NCI-H2171 treated with DMSO at 0.1 percent for 48 hours (cell line): ENCODE measurements around the gene SLC25A52.
A peak's percentile ranks its signal among the peaks of the same experiment; 100 is the strongest.
"Not testable (repeated sequence)": the region's sequence is repeated elsewhere in the genome, so short reads cannot be mapped to it uniquely, and the experiment has no call there.

Experiments
- DNase-seq: peaks from one replicate; lab custom pipeline; 2025; lab: John Stamatoyannopoulos, UW

The SLC25A52 gene

DNA sequence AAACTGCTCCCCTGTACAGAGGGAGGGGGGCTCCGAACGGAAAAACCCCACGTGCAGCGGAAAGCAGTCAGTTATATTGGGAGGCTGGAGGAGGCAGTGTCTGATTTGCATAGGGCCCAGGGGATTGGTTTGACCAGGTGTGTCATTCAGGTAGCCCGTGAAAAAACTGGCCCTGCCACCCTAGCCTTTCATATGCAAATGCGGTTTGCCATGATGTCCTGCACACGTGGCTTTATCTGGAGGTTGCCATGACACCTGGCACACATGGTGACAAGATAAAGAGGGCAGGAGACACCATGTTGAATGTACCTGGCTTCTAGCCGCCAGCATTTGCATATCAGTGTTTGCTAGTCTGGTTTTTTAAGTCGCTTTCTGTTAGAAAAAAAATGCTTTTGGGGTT lies 20.5 kb downstream of the SLC25A52 start:
- no peak for DNase-seq

DNA sequence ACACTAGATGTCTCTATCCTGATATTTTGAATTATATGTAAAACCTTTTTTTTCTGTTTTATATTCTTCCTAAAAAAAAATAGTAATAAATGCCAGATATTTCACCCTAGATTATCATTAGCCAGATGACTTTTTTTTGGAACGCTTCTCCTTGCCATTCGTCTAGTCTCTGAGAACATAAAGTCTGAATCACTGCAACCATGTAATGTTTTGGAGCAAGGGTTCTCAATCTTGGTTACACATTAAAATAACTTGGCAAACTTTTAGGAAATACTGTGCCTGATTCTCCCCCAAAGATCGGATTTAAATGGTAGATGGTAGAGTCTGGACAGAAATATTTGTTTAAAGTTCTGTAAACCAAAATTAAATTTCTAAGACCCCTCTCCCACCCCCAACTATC lies 21.0 kb downstream of the SLC25A52 start:
- DNase-seq = no peak

DNA sequence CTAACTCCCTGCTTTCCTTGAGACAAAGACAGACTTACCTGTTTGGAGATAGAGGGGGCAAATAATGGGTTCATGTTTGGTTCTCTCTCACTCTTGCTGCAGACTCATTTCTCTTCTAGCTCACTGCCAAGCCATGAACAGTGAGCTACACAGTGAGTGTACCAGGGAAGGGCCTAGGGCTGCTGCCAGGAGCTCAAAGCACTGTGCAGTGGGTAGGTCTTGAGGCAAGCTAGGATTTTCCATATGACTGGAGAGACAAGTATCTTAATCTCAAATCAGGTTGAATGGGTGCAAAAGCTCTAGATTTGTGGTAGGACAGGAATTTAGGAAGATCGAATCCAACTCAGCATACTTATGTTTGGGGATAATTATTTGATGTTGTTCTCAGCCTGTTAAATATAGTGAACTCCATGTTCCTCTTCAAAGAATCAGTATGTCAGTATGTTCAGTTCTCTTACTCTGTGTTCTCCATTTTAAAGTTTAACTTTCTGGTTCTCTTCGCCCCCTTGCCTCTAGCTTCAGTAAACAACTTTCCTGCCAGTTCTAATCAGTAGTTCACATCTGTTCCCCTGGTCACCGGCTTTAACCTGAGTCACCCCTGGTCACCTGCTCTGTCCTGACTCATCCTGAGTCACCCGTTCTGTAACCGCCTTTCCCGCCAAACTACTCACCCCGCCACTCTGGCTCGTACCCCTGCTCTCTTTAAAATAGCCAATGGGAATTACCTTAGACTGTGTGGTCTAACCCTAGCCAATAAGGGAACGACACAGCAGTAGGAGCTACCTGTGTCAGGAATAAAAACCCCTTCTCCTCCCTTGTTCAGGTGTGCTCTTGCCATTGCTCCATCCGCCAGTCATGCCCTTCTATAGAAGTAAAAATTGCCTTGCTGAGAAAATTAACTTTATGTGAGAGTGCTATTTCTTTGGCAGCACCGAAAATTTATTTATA lies 21.9 kb downstream of the SLC25A52 start:
- no peak for DNase-seq

DNA sequence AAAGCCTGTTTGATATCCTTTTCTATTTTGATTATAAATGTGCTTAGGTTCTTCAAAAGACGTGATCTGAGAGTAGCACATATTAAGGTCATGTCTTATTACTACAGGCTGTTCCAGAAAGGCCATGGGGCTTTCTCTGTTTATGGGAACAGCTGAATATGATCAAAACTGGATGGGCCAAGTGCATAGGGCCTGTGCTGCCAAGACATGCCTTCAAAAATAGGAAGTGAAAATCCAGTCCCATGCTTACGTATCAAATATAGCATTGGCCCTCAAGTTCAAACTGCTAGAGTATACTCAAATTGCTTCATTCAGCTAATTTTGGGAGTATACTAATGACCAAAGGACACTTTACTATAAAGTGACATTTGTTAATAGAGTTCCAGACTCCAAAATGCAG lies 24.1 kb downstream of the SLC25A52 start:
- no peak for DNase-seq

DNA sequence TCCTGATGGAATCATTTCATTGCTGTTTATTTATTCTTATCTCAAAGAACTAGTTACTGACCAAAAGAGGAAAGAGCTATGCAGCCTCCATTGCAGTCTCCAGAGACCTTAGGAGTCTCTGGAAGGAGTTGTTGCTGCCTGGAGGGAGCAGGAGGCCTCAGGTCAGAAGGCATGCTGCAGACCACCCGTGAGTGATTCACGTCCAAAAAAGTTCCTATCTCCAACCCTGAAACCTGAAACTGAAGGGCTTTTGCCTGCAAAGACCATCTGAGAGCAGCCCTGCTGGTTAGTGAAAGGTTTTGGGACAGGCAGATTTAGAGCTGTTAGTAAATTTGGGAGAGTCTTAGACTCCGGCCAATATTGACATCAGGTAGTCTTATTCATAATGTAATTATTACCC lies 29.1 kb downstream of the SLC25A52 start:
- no peak for DNase-seq

DNA sequence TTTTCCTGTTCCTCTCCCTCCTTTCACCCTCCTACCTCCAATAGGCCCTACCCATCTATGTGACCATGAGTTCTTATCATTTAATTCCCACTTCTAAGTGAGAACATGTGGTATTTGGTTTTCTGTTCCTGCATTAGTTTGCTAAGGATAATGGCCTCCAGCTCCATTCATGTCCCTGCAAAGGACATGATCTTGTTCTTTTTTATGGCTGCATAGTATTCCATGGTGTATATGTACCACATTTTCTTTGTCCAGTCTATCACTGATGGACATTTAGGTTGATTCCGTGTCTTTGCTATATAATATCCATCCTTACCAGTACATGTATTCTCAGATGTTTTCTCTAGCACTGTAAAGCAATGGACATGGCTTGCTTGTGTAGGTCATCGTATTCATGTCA lies 31.5 kb downstream of the SLC25A52 start:
- not testable (repeated sequence) for DNase-seq

DNA sequence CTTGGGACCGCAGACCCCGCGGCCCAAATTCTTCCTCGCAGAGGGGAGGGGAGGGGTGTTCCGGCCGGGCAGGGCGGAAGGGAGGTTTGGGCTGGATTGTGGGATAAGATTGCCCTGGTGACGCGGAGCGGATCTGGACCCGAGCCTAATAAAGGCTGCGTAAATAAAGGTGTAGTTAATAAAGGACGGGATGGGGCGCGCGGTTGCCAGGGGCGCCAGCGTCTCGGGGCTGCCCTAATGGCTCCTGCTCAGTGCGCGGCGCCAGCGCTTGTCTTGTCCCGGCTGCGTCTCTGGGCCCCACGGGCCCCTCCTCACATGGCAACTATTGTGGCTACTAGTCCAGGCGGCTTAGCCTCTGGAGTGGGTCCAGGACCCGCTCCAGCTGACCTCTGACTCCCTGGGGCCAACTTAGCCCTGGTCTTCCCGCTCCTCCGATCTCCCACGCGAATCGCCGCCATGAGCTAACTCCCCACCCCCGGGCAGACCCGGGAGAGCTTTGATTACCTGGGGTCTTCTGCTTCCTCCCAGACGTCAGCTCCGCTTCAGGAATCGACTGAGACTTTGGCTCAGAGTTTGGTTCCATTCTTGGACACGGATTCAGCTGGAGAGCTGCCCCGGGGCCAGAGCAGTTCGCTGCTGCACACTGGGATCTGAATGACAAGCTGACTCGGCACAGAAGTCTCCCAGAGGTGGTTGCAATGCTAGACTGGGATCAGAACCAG lies 36.5 kb downstream of the SLC25A52 start:
- DNase-seq = peak; percentile 22

DNA sequence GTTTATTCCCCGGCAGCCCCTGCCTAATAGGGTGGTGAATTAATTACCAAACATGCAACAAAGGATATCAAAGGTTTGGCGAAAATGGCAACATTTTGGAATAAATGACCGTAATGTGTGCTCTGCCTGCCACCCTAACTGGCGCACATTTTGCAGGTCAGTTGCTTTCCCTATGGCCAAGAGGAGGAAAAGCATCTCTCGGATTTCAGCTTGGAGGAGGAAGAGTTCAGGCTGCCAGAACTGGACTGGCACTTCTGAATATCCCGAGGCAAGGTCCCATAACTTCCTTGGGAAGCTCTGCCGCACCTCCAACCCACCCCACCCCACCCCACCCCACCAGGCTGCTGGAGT lies 37.1 kb downstream of the SLC25A52 start:
- DNase-seq = no peak

DNA sequence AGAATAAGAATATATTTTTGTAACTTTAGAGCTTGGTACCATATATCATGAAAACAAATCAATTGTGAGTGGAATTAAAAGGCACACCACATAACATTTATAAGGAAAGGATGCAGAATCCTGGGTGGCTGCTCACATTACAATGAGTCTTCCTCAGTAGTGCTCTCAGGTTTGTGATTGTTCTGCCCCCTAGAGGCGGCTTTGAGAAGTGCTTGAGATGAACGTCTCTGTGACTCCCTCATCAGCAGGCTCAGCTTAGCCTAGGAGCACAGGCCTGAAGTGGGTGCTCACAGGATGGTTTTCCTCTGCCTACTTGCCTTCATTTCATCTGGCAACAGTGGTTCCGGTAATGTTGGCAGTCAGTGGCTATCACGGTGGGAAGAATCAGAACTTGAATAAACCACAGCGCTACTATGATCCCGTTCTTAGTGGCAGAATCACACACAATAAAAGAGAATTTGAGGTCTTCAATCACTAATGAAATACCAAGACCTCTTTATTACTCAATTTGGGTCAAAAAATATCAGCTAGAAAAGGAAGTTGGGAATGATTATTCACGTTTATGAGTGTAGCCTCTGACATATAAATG lies 38.2 kb downstream of the SLC25A52 start:
- DNase-seq = peak; percentile 66

DNA sequence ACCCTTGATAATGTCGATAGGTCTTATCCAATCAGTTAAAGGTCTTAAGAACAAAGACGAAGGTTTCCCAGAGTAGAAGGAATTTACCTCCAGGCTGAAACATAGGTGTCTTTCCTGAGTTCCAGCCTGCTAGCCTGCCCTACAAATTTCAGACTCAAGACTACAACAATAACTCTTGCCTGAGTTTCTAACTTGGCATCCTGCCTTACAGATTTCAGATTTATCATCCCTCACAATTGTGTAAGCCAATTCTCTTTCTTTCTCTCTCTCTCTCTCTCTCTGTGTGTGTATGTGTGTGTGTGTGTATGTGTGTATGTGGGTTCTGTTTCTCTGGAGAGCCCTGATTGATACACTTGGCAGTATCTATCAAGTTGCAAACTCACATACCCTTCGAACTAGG lies 39.1 kb downstream of the SLC25A52 start:
- DNase-seq = no peak

DNA sequence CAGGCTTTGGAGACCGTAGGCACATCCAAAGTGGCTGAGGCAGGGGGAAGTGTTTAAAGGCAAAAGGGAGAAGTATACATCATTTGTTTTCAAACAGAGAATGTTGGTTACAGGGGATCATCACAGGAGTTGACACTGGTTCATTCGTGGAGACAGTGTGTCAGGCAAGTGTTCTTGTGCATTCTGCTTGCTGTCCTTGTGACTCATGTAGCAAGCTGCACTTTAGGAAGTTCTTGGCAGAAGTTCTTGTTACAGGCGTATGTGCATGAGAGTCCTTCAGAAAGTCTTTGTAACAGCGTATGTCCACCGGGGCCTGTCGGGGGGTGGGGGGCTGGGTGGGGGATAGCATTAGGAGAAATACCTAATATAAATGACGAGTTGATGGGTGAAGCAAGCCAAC lies 39.8 kb downstream of the SLC25A52 start:
- no peak for DNase-seq

DNA sequence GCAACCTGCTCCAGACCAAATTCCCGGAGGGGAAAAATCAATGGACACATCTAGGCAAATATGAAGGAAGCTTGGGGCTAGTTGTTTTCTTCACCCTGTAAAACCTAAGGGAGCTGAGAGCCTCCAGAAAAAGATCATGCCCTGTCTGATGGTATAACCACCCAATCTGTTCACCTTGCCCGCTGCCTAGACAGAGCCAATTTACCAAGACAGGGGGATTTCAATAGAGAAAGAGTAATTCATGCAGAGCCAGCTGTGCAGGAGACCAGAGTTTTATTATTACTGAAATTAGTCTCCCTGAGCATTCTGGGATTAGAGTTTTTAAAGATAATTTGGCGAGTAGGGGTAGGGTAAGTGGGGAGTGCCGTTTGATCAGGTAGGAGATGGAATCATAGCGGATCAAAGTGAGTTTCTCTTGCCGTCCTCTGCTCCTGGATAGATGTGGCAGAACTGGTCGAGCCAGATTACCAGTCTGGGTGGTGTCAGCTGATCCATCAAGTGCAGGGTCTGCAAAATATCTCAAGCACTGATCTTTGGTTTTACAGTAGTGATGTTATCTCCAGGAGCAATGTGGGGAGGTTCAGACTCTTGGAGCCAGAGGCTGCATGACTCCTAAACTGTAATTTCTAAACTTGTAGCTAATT lies 41.2 kb downstream of the SLC25A52 start:
- no peak for DNase-seq

DNA sequence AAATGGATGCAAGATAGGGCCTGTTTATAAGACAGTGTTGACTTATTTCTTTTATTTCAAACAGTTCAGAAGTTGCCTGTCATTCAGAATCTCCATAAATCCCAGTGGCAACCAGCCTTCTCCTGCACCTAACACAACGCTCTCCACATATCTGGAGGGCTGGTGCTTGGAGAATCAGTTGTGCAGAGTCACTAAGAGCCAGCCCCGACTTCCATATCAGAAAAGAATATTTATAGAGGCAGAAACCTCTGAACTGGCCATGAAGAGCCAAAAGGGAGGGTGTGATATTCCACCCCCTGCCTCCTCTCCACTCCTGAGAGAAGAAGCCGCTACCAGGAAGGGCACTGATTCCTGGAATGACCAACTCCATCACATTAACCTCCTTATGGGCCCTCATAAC lies 42.3 kb downstream of the SLC25A52 start:
- DNase-seq = no peak

DNA sequence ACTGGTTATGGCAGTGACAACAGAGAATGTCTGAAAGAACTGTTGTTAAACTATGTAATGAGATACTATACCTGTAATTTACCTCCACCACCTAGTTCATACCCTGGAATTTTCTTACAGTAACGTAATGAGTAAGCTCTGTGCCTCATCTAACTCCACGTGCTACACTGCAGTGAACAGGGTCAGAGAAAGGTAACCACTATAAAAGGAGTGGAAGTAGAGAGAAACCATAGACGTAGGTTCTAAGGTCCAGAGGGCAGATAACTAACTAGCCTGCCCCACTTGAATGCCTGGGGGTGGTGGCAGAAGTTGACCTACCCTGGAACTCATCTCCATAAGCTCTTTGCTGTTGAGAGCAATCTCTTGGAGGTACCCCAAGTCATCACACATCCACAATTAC lies 44.3 kb downstream of the SLC25A52 start:
- no peak for DNase-seq

DNA sequence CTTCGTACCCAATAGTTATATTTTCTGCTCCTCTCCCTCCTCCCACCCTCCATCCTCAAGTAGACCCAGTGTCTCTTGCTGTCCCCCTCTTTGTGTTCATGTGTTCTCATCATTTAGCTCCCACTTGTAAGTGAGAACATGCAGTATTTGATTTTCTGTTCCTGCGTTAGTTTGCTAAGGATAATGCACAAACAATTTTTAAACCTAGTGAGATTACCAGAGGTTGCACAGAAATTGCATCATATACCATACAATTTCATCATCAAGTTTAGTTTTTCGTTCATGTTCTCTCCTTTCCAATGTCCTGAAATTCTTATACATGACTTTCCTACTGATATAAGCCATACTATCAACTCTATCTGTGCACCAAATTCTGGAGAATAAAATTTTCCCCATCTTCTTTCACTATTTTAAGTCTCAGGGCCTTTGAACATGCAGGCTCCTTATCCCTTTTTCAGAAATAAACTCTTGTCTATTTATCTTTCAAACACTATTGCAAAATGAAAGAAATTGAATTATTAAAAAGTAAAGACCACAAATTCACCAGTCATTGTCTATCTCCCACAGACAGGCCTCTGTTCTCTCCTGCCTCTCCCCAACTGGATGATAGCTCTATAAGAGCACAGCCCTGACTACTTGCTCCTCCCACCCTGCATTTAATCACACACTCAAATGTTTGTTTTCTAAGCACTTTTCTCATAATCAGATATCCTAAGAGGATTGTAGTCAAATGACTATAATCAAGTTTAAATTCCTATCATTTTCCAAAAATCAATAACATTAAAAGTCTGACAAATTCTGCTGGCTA lies 49.1 kb downstream of the SLC25A52 start:
- DNase-seq = no peak

DNA sequence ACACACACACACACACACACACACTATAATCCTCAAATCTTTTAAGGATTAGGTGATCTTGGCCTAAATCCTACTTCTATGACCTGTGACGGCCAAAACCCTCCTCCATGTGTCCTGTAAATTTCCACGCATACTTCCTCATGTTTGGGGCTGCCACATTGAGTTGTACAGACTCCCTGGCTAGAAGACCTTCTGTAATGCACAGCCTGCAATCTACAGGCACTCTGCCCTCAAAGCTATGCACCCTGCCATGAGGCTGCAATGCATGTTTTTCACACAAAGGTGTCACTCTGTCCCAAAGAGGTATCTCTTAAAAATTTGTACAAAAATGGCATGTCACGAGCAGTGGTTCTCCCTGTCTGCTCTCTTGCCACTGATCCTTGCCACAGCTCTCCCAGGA lies 49.9 kb downstream of the SLC25A52 start:
- DNase-seq = no peak
